Liver (tissue), 9 donors: ENCODE results near the gene CNMD. TPM values are rescaled to one million over a fixed set of nuclear protein-coding genes. Genes with fewer than 3 reads are reported as not detected.

ENCODE experiments used
- DNase-seq: peaks from one replicate; pipeline ENCODE4 v3.0.0-alpha.2; 2017; ENCODE audit warnings: low spot score
- H3K27ac ChIP-seq, 2 donors: one replicate each; pipeline ENCODE4 v1.7.0; 2013; ENCODE audit warnings: inconsistent platforms in 2 of 2, low read length in 2 of 2, control low read depth in 1 of 2, low read depth in 1 of 2, mild to moderate bottlenecking in 1 of 2
- H3K27me3 ChIP-seq, 4 donors: one replicate each; pipeline versions ENCODE4 v1.6.1 to v1.7.0; 2013; ENCODE audit warnings: low read length in 3 of 4, inconsistent platforms in 1 of 4, mild to moderate bottlenecking in 1 of 4, moderate library complexity in 1 of 4; ENCODE audit not compliant: control insufficient read depth in 4 of 4, insufficient read depth in 4 of 4
- H3K36me3 ChIP-seq, 4 donors: one replicate each; pipeline versions ENCODE4 v1.6.1 to v1.7.0; 2013; ENCODE audit warnings: low read length in 3 of 4, mild to moderate bottlenecking in 3 of 4, low read depth in 1 of 4, moderate library complexity in 1 of 4; ENCODE audit not compliant: control insufficient read depth in 4 of 4, insufficient read depth in 3 of 4
- H3K4me1 ChIP-seq, 4 donors: one replicate each; pipeline versions ENCODE4 v1.6.1 to v1.7.0; 2013; ENCODE audit warnings: low read length in 3 of 4, mild to moderate bottlenecking in 3 of 4, moderate library complexity in 1 of 4; ENCODE audit not compliant: control insufficient read depth in 4 of 4, insufficient read depth in 4 of 4
- H3K4me3 ChIP-seq, 3 donors: one replicate each; pipeline versions ENCODE4 v1.6.1 to v1.7.0; 2013; ENCODE audit warnings: low read length in 3 of 3, control low read depth in 1 of 3, low read depth in 1 of 3, mild to moderate bottlenecking in 1 of 3
- H3K9ac ChIP-seq, 2 donors: one replicate each; pipeline ENCODE4 v1.7.0; 2013; ENCODE audit warnings: low read length in 2 of 2, mild to moderate bottlenecking in 2 of 2, moderate library complexity in 2 of 2, control low read depth in 1 of 2, low read depth in 1 of 2
- H3K9me3 ChIP-seq, 4 donors: one replicate each; pipeline versions ENCODE4 v1.6.1 to v1.7.0; 2013; ENCODE audit warnings: low read length in 3 of 4; ENCODE audit not compliant: control insufficient read depth in 4 of 4
- ATF3 ChIP-seq: IDR thresholded peaks from 2 replicates; pipeline ENCODE4 v1.6.1; 2016; ENCODE audit warnings: antibody characterized with exemption
- FOXA1 ChIP-seq: IDR thresholded peaks from 2 replicates; pipeline ENCODE4 v1.6.1; 2016; ENCODE audit warnings: antibody characterized with exemption
- FOXA2 ChIP-seq: IDR thresholded peaks from 2 replicates; pipeline ENCODE4 v1.6.1; 2016; ENCODE audit warnings: antibody characterized with exemption
- GABPA ChIP-seq, 2 donors: IDR thresholded peaks in 1 of 2; conservative IDR thresholded peaks in 1 of 2; 2 replicates each; pipeline ENCODE4 v1.6.1; 2016; ENCODE audit warnings: antibody characterized with exemption in 2 of 2, mild to moderate bottlenecking in 1 of 2, moderate library complexity in 1 of 2
- HNF4G ChIP-seq: IDR thresholded peaks from 2 replicates; pipeline ENCODE4 v1.6.1; 2016; ENCODE audit warnings: antibody characterized with exemption
- JUND ChIP-seq, 2 donors: IDR thresholded peaks; 2 replicates each; pipeline ENCODE4 v1.6.1; 2016; ENCODE audit warnings: antibody characterized with exemption in 2 of 2
- MAX ChIP-seq: IDR thresholded peaks from 2 replicates; pipeline ENCODE4 v1.6.1; 2016; ENCODE audit warnings: antibody characterized with exemption
- NR2F2 ChIP-seq: IDR thresholded peaks from 2 replicates; pipeline ENCODE4 v1.6.1; 2016; ENCODE audit warnings: antibody characterized with exemption
- RAD21 ChIP-seq, 2 donors: IDR thresholded peaks; 2 replicates each; pipeline ENCODE4 v1.6.1; 2016; ENCODE audit warnings: antibody characterized with exemption in 2 of 2, mild to moderate bottlenecking in 2 of 2
- REST ChIP-seq: IDR thresholded peaks from 2 replicates; pipeline ENCODE4 v1.6.1; 2016; ENCODE audit warnings: antibody characterized with exemption, mild to moderate bottlenecking
- RXRA ChIP-seq, 2 donors: IDR thresholded peaks; 2 replicates each; pipeline ENCODE4 v1.6.1; 2017 to 2018; ENCODE audit warnings: antibody characterized with exemption in 2 of 2, mild to moderate bottlenecking in 1 of 2
- SP1 ChIP-seq: IDR thresholded peaks from 2 replicates; pipeline ENCODE4 v1.6.1; 2018; ENCODE audit warnings: antibody characterized with exemption, mild to moderate bottlenecking
- TAF1 ChIP-seq: conservative IDR thresholded peaks from 2 replicates; pipeline ENCODE4 v1.6.1; 2016; ENCODE audit warnings: antibody characterized with exemption, mild to moderate bottlenecking
- YY1 ChIP-seq: IDR thresholded peaks from 2 replicates; pipeline ENCODE4 v1.6.1; 2016; ENCODE audit warnings: antibody characterized with exemption, mild to moderate bottlenecking
- ZBTB33 ChIP-seq: IDR thresholded peaks from 2 replicates; pipeline ENCODE4 v1.6.1; 2016; ENCODE audit warnings: antibody characterized with exemption
- WGBS: extraction: QIAGEN DNeasy Blood & Tissue Kit; methylation state at CpG from one replicate; pipeline ENCODE4 v1.1.7; 2013; 5-methylcytosine and 5-hydroxymethylcytosine counted together
- polyA plus RNA-seq, 2 donors: library from polyadenylated mRNA; stranded (reverse) in 1 of 2; unstranded in 1 of 2; fragments of 200-250 nt in 1 of 2; fragments of >200 nt in 1 of 2; fragmentation: Nextera tagmentation in 1 of 2; extraction: Ambion mirVana in 1 of 2; gene quantifications; one replicate each; pipeline versions ENCODE4 v1.2.1 to v1.2.3, GENCODE V29; 2013 to 2015
- total RNA-seq, 2 donors: library from RNA; depleted of rRNA; stranded (reverse); fragments of >200 nt; gene quantifications; one replicate each; pipeline ENCODE4 v1.2.3, GENCODE V29; 2014
- donor health status: healthy.
- donor health status: healthy.
- donor health status: healthy.
- donor health status: healthy.
- donor health status: healthy.

CNMD gene
- total and polyA plus RNA-seq, 4 donors: not detected

- 70% methylated on average over 11 of the region's 11 CpGs for WGBS
- no peak for TF ChIP-seq HNF4G
- no peak for TF ChIP-seq NR2F2
- no peak overlapping the region for H3K4me3 ChIP-seq
Observed at GRCh38 chr13:52765611-52766390, 26.2 kb upstream of the CNMD start.

GRCh38 chr13:52760077-52760476, 20.5 kb upstream of the CNMD start:
- no peak for DNase-seq
- no peaks in the 10 kb centered on the region for H3K4me1 ChIP-seq
- no peak overlapping the region for H3K27ac ChIP-seq
- H3K36me3 ChIP-seq: no peaks in the 10 kb centered on the region
- no peak overlapping the region for H3K9ac ChIP-seq
- WGBS: 45% methylated on average over 2 of the region's 2 CpGs
- TF ChIP-seq NR2F2: no peak
- TF ChIP-seq RAD21 (IDR thresholded peaks at IDR 0.05): no peak
- TF ChIP-seq YY1: no peak
- no peak for TF ChIP-seq SP1
- TF ChIP-seq MAX: no peak
- TF ChIP-seq TAF1: no peak
- TF ChIP-seq FOXA2: no peak
- no peak for TF ChIP-seq JUND (IDR thresholded peaks at IDR 0.05)
- TF ChIP-seq ATF3: no peak
- TF ChIP-seq REST: no peak
- no peak for TF ChIP-seq ZBTB33
- no peak for TF ChIP-seq RXRA (IDR thresholded peaks at IDR 0.05)
- TF ChIP-seq FOXA1: no peak
- TF ChIP-seq GABPA (IDR thresholded peaks at IDR 0.05 in 1 of 2, conservative IDR thresholded peaks at IDR 0.05 in 1 of 2): no peak
- no peak overlapping the region for H3K4me3 ChIP-seq
- peaks cover 0 to 2% (median 0%) of the 10 kb centered on the region in 4 donors for H3K27me3 ChIP-seq
- no peaks in the 10 kb centered on the region for H3K9me3 ChIP-seq

More at GRCh38 chr13:52765611-52766390, 26.2 kb upstream of the CNMD start:
- H3K9me3 ChIP-seq: no peaks in the 10 kb centered on the region
- no peak overlapping the region for H3K27ac ChIP-seq
- H3K36me3 ChIP-seq: no peaks in the 10 kb centered on the region
- H3K27me3 ChIP-seq: no peaks in the 10 kb centered on the region
- H3K4me1 ChIP-seq: no peaks in the 10 kb centered on the region
- no peak for DNase-seq
- no peak overlapping the region for H3K9ac ChIP-seq
